ENCODE measurements around the gene QPCT.

Gene QPCT

GRCh38 chr2:37357069-37357468 lies 12.6 kb downstream of the QPCT start:
- no peaks in the 10 kb centered on the region for H3K27me3 ChIP-seq (ENCODE audit: insufficient read depth, low read depth, severe bottlenecking)
- H3K27ac ChIP-seq: no peak overlapping the region
- TF ChIP-seq CTCF (IDR thresholded peaks at IDR 0.05; ENCODE audit: low read depth, low read length): no peak

GRCh38 chr2:37357530-37357929 lies 13.1 kb downstream of the QPCT start:
- DNase-seq: no peak
- no peak overlapping the region for H3K4me3 ChIP-seq (ENCODE audit: low read depth, low read length)
- H3K36me3 ChIP-seq: no peaks in the 10 kb centered on the region
- H3K27ac ChIP-seq: no peak overlapping the region
- H3K27me3 ChIP-seq (ENCODE audit: insufficient read depth, low read depth, severe bottlenecking): no peaks in the 10 kb centered on the region
- no peak for TF ChIP-seq CTCF (IDR thresholded peaks at IDR 0.05; ENCODE audit: low read depth, low read length)
- H3K9me3 ChIP-seq (ENCODE audit: severe bottlenecking): no peaks in the 10 kb centered on the region

More at GRCh38 chr2:37357069-37357468, 12.6 kb downstream of the QPCT start:
- no peak for DNase-seq
- Histone ChIP-seq H3K4me3 (ENCODE audit: low read depth, low read length) (no peak overlapping the region), H3K36me3 (no peaks in the 10 kb centered on the region), H3K9me3 (ENCODE audit: severe bottlenecking) (no peaks in the 10 kb centered on the region)

- no peaks in the 10 kb centered on the region for H3K9me3 ChIP-seq (ENCODE audit: severe bottlenecking)
- H3K27me3 ChIP-seq (ENCODE audit: insufficient read depth, low read depth, severe bottlenecking): no peaks in the 10 kb centered on the region
- H3K4me3 ChIP-seq (ENCODE audit: low read depth, low read length): no peak overlapping the region
- no peaks in the 10 kb centered on the region for H3K36me3 ChIP-seq
- no peak for DNase-seq
- TF ChIP-seq CTCF (IDR thresholded peaks at IDR 0.05; ENCODE audit: low read depth, low read length): no peak
- no peak overlapping the region for H3K27ac ChIP-seq
Observed at GRCh38 chr2:37358466-37358865, 14.0 kb downstream of the QPCT start.

- TF ChIP-seq CTCF (IDR thresholded peaks at IDR 0.05; ENCODE audit: low read depth, low read length): no peak
- no peak for DNase-seq
- no peak overlapping the region for H3K4me3 ChIP-seq (ENCODE audit: low read depth, low read length)
Observed at GRCh38 chr2:37361216-37361815, 16.9 kb downstream of the QPCT start.

GRCh38 chr2:37361994-37362698 lies 17.7 kb downstream of the QPCT start:
- no peaks in the 10 kb centered on the region for H3K36me3 ChIP-seq
- no peaks in the 10 kb centered on the region for H3K27me3 ChIP-seq (ENCODE audit: insufficient read depth, low read depth, severe bottlenecking)
- H3K9me3 ChIP-seq (ENCODE audit: severe bottlenecking): no peaks in the 10 kb centered on the region
- H3K27ac ChIP-seq: no peak overlapping the region
- H3K4me3 ChIP-seq (ENCODE audit: low read depth, low read length): no peak overlapping the region
- DNase-seq: no peak
- TF ChIP-seq CTCF (IDR thresholded peaks at IDR 0.05; ENCODE audit: low read depth, low read length): no peak

More at GRCh38 chr2:37361216-37361815, 16.9 kb downstream of the QPCT start:
- H3K36me3 ChIP-seq: no peaks in the 10 kb centered on the region
- H3K9me3 ChIP-seq (ENCODE audit: severe bottlenecking): no peaks in the 10 kb centered on the region
- H3K27ac ChIP-seq: no peak overlapping the region
- H3K27me3 ChIP-seq (ENCODE audit: insufficient read depth, low read depth, severe bottlenecking): no peaks in the 10 kb centered on the region

Data from WERI-Rb-1 (cell line).